Esophagus muscularis mucosa (tissue), 4 donors: Measurements from ENCODE around the gene TGIF2.

ENCODE experiments used
- EP300 ChIP-seq: sonication (generic); formaldehyde crosslinking; IDR thresholded peaks from one replicate; pipeline ENCODE4 v1.6.1; 2017; ENCODE audit warnings: antibody characterized with exemption
- POLR2A ChIP-seq: fragments of 450-650 bp; IDR thresholded peaks from one replicate; pipeline ENCODE4 v1.6.1; 2017; ENCODE audit warnings: antibody characterized with exemption, moderate library complexity, mild to moderate bottlenecking, low read depth
- POLR2AphosphoS5 ChIP-seq, 2 donors: sonication (generic); formaldehyde crosslinking; IDR thresholded peaks; one replicate each; pipeline ENCODE4 v1.6.1; 2017; ENCODE audit warnings: antibody characterized with exemption in 2 of 2
- TF ChIP-seq, protein P1 (sequence below), 3 experiments: fragments of 200-600 bp in 2 of 3; fragments of 450-650 bp in 1 of 3; sonication (generic) in 2 of 3; IDR thresholded peaks; one replicate each; pipeline ENCODE4 v1.5.1; 2017 to 2019; ENCODE audit warnings: antibody characterized with exemption in 3 of 3, mild to moderate bottlenecking in 2 of 3, moderate library complexity in 1 of 3

DNA sequence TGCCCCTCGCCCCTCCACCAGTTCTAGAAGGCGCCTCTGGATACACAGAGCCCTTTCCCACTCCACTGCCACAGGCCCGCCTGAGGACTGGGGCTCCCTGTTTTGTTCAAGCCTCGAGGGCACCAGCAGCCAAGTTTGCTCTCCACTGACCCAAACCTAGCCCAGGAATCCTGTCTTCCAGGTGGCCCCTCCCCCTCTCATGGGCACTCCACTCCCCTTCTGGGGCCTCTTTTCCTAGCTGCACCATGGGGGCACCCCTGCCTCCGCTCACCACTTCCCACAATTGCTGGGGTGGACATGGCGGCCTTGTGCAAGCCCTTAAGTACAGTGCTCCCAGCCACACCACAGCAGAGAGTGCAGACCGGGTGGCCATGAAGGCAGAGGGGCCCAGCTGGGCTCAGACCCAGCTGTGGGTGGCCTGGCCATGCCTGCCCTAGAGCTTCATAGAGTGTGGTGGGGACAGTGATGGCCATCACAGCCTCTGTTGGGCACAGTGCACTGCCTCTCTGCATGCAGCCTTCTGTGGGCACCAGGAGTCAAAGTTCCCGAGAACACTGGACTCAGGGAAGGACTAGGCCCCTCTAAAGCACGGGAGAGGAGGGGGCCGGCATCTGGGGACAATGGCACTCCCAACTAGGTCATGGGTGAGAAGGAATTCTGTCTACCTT, 30.7 kb upstream of the TGIF2 start:
- TF ChIP-seq, protein P1, sequence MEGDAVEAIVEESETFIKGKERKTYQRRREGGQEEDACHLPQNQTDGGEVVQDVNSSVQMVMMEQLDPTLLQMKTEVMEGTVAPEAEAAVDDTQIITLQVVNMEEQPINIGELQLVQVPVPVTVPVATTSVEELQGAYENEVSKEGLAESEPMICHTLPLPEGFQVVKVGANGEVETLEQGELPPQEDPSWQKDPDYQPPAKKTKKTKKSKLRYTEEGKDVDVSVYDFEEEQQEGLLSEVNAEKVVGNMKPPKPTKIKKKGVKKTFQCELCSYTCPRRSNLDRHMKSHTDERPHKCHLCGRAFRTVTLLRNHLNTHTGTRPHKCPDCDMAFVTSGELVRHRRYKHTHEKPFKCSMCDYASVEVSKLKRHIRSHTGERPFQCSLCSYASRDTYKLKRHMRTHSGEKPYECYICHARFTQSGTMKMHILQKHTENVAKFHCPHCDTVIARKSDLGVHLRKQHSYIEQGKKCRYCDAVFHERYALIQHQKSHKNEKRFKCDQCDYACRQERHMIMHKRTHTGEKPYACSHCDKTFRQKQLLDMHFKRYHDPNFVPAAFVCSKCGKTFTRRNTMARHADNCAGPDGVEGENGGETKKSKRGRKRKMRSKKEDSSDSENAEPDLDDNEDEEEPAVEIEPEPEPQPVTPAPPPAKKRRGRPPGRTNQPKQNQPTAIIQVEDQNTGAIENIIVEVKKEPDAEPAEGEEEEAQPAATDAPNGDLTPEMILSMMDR (IDR thresholded peaks at IDR 0.05), result no peak
- TF ChIP-seq POLR2A (no peak), EP300 (no peak), POLR2AphosphoS5 (IDR thresholded peaks at IDR 0.05) (no peak)
